ENCODE measurements around the gene NTNG1. TPM values are rescaled to one million over a fixed set of nuclear protein-coding genes. Genes with fewer than 3 reads are reported as not detected.

NTNG1 gene
- total and polyA plus RNA-seq, 2 of the 8 experiments (the other 6 are each of a cell fraction or from before 2014, with no cell fraction given): 1.2 to 4.1 TPM

DNA sequence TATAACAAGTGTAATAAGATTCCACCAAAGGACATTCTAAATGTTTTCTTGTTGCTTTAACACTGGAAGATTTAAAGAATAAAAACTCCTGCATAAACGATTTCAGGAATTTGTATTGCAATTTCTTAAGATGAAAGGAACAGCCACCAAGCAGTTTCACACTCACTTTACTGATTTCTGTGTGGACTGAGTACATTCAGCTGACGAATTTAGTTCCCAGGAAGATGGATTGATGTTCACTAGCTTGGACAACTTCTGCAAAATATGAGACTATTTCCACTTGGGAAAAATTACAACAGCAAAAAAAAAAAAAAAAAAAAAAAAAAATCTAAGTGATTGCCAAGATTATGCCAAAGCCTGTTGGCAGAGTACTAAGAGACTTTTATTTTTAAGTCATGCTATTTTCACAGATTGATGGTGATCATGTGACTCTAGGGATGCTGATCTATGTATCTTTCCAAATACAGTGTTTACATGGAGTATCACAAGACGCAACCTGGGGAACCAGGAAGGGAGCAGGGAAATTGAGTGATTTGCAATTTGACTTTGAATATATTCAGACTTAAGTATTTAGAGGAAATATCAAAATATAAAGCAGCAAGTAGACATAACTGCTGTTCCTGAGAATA is 341.0 kb downstream of the NTNG1 start:
- H3K9ac ChIP-seq (replicated peaks in 1 of 4; ENCODE audit: extremely low read depth in 1 of 4, low read depth in 3 of 4, low read length in 3 of 4): no peak overlapping the region
- no peak overlapping the region for H4K91ac ChIP-seq (replicated peaks; ENCODE audit: insufficient read length, low read length)
- H3K79me2 ChIP-seq (ENCODE audit: control insufficient read depth in 1 of 2, insufficient read depth in 2 of 2, low read length in 2 of 2): no peaks in the 10 kb centered on the region
- DNase-seq (ENCODE audit: low read depth in 1 of 2, low spot score in 2 of 2): no peak
- no peak overlapping the region for H2BK20ac ChIP-seq (ENCODE audit: low read length)
- no peaks in the 10 kb centered on the region for H3K27me3 ChIP-seq (replicated peaks in 1 of 4; ENCODE audit: control insufficient read depth in 3 of 4, extremely low read depth in 1 of 4, insufficient read depth in 3 of 4, low read length in 3 of 4)
- no peak overlapping the region for H3K4me3 ChIP-seq (ENCODE audit: extremely low read depth in 1 of 4, insufficient read depth in 2 of 4, low read depth in 3 of 4, low read length in 4 of 4)
- no peak overlapping the region for H3K27ac ChIP-seq (ENCODE audit: low read depth, low read length)
- no peaks in the 10 kb centered on the region for H3K79me1 ChIP-seq (ENCODE audit: low read depth, low read length)
- WGBS, 2 experiments (ENCODE audit: extremely low coverage in 1 of 2, insufficient coverage in 1 of 2, insufficient read length in 1 of 2, insufficient replicate concordance in 2 of 2, low coverage in 1 of 2, low lambda C conversion rate in 2 of 2, missing lambda C conversion rate in 1 of 2): 87% methylated on average over 3 of the region's 3 CpGs; no CpG with 5 or more reads in 1 of the 2 experiments
- H4K5ac ChIP-seq (ENCODE audit: insufficient read length, low read depth, low read length): no peak overlapping the region
- H2BK120ac ChIP-seq (replicated peaks; ENCODE audit: low read depth, low read length): no peak overlapping the region
- no peak overlapping the region for H3K18ac ChIP-seq (ENCODE audit: extremely low read depth, low read length)
- no peak overlapping the region for H3K4ac ChIP-seq (replicated peaks; ENCODE audit: insufficient read length, low read depth, low read length)
- no peak overlapping the region for H3K14ac ChIP-seq (ENCODE audit: insufficient read length)
- POLR2A ChIA-PET (ENCODE audit: partially characterized antibody): no interaction called here
- H2AFZ ChIP-seq (ENCODE audit: low read length): no peak overlapping the region
- CTCF ChIA-PET (ENCODE audit: partially characterized antibody): no interaction called here
- H2BK5ac ChIP-seq (ENCODE audit: low read depth, low read length): no peak overlapping the region
- peaks cover 0 to 3% (median 0%) of the 10 kb centered on the region in 4 experiments; a peak in 1 of 7 replicates for H3K4me1 ChIP-seq (replicated peaks in 1 of 4; ENCODE audit: control insufficient read depth in 3 of 4, insufficient read depth in 4 of 4, low read length in 3 of 4)
- no peaks in the 10 kb centered on the region for H3K9me3 ChIP-seq (ENCODE audit: insufficient read depth in 2 of 2, low read depth in 1 of 2, low read length in 1 of 2)
- no peak overlapping the region for H3K56ac ChIP-seq (replicated peaks; ENCODE audit: insufficient read length, low read depth, low read length)
- no peak overlapping the region for H3K4me2 ChIP-seq (ENCODE audit: insufficient read depth in 1 of 2, low read depth in 2 of 2, low read length in 2 of 2)
- TF ChIP-seq BCL11A (IDR thresholded peaks at IDR 0.05; ENCODE audit: low read depth in 2 of 2, low read length in 2 of 2) (no peak), SIX5 (IDR thresholded peaks at IDR 0.05; ENCODE audit: low read depth, low read length) (no peak), MAFK (IDR thresholded peaks at IDR 0.05; ENCODE audit: low read depth, low read length) (no peak)
- no peaks in the 10 kb centered on the region for H4K20me1 ChIP-seq (replicated peaks in 1 of 2; ENCODE audit: control insufficient read depth in 1 of 2, insufficient read depth in 2 of 2, low read length in 2 of 2)
- H2AK5ac ChIP-seq (ENCODE audit: low read depth, low read length): no peak overlapping the region
- no peak overlapping the region for H4K8ac ChIP-seq (ENCODE audit: extremely low read depth, insufficient read depth, low read length)
- no peaks in the 10 kb centered on the region for H3K36me3 ChIP-seq (ENCODE audit: control insufficient read depth in 2 of 4, insufficient read depth in 4 of 4, low read length in 3 of 4)
- no peak for FAIRE-seq
- no peak overlapping the region for H2BK15ac ChIP-seq (ENCODE audit: low read length)
- no peaks in the 10 kb centered on the region for H3K23me2 ChIP-seq (ENCODE audit: low read depth, low read length)
- H2BK12ac ChIP-seq (ENCODE audit: low read depth, low read length): no peak overlapping the region
- H3K23ac ChIP-seq (ENCODE audit: insufficient read length): no peak overlapping the region
